Activated T-helper 1 cell treated with anti-CD3 and anti-CD28 coated beads, Interleukin-12 subunit alpha, Interleukin-12 subunit beta, Interleukin-2, Interleukin-4 antibody, amounts not matched to agents 30 ng/mL and 10 ng/mL and 1 ng/mL, durations not matched to agents 14 hours and 24 hours and 36 hours (primary cell): ENCODE results near the gene SUCLG2. TPM values are rescaled to one million over a fixed set of nuclear protein-coding genes. Genes with fewer than 3 reads are reported as not detected.

ENCODE experiments used
- DNase-seq: peaks from one replicate; pipeline ENCODE4 v3.0.0; 2021; ENCODE audit warnings: low spot score
- H3K27ac Mint-ChIP-seq: one replicate; pipeline ENCODE4 v1.8.0; 2021; ENCODE audit warnings: mild to moderate bottlenecking, mixed read lengths
- H3K27me3 Mint-ChIP-seq: one replicate; pipeline ENCODE4 v1.8.0; 2022; ENCODE audit warnings: mild to moderate bottlenecking, moderate library complexity, mixed read lengths; ENCODE audit not compliant: insufficient read depth
- H3K36me3 Mint-ChIP-seq: one replicate; pipeline ENCODE4 v1.8.0; 2021; ENCODE audit warnings: low read depth, mixed read lengths
- H3K4me1 Mint-ChIP-seq: one replicate; pipeline ENCODE4 v1.8.0; 2021; ENCODE audit warnings: low read depth, mixed read lengths
- H3K4me3 Mint-ChIP-seq: one replicate; pipeline ENCODE4 v1.8.0; 2021; ENCODE audit warnings: mild to moderate bottlenecking, moderate library complexity, mixed read lengths
- H3K9me3 Mint-ChIP-seq: one replicate; pipeline ENCODE4 v1.8.0; 2021; ENCODE audit warnings: mixed read lengths
- intact Hi-C: fragments of 100-400 bp; cut with micrococcal nuclease; formaldehyde crosslinking; loops from one replicate; pipeline ENCODE4 v1.15.1; 2024
- total RNA-seq: library from RNA; stranded (reverse); gene quantifications from 2 replicates; pipeline ENCODE4 v1.2.3, GENCODE V29; 2022

SUCLG2 gene
- total RNA-seq, 1 donor from 2014 or later, result 30.3 TPM

GRCh38 chr3:67437090-67437489, 217.3 kb downstream of the SUCLG2 start:
- peaks cover 8% of the 10 kb centered on the region for H3K36me3 Mint-ChIP-seq
- DNase-seq, result no peak
- intact Hi-C loops, result no loop called here
- H3K9me3 Mint-ChIP-seq, result peaks cover 11% of the 10 kb centered on the region
- no peak overlapping the region for H3K4me3 Mint-ChIP-seq
- no peaks in the 10 kb centered on the region for H3K4me1 Mint-ChIP-seq
- no peaks in the 10 kb centered on the region for H3K27me3 Mint-ChIP-seq
- no peak overlapping the region for H3K27ac Mint-ChIP-seq

- H3K27ac Mint-ChIP-seq, result no peak overlapping the region
- H3K36me3 Mint-ChIP-seq, result peaks cover 3% of the 10 kb centered on the region
- no peak overlapping the region for H3K4me3 Mint-ChIP-seq
- no peaks in the 10 kb centered on the region for H3K4me1 Mint-ChIP-seq
- H3K9me3 Mint-ChIP-seq, result peaks cover 17% of the 10 kb centered on the region
- DNase-seq, result no peak
- intact Hi-C loops, result no loop called here
- no peaks in the 10 kb centered on the region for H3K27me3 Mint-ChIP-seq
Observed at GRCh38 chr3:67433109-67433508, 221.3 kb downstream of the SUCLG2 start.

DNA sequence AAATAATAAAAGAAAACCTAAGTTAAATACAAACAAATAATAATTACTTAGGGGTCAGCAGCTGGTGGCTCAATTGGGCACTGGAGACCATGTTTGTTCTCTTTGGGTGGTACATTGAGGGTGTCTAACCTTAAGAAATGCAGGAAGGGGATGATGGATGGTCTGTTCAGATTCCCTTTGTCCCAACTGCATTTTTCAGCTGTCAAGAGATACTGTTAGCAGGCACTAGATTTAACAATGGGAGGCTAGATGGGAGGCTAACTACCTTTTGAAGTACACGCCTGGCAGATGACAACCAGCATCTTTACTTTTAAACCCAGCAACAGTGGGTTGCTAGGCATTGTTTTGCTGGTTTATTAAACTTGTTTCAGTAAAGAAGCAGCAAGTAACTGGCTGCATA, 222.5 kb downstream of the SUCLG2 start:
- no peak for DNase-seq
- no peaks in the 10 kb centered on the region for H3K27me3 Mint-ChIP-seq
- intact Hi-C loops, result no loop called here
- H3K27ac Mint-ChIP-seq, result no peak overlapping the region
- H3K4me1 Mint-ChIP-seq, result no peaks in the 10 kb centered on the region
- peaks cover 17% of the 10 kb centered on the region for H3K9me3 Mint-ChIP-seq
- peaks cover 3% of the 10 kb centered on the region for H3K36me3 Mint-ChIP-seq
- no peak overlapping the region for H3K4me3 Mint-ChIP-seq

DNA sequence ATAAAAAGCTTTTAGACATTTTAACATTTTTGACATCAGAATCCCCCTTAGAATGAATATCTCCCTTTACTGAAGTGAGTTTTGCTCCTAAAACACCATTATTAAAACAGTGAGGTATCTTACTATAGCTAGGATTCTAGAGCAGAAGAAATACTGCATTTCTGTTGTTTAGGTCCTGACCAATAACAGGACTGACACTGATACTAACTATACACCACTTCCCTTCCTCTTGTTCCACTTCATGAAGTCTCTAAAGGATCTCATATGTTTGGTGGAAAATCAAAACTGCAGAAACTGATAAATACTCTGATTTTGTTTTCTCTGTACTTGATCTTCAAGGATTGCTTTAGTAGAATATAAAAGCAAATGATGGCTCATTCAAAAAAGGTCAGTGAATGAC, 230.7 kb downstream of the SUCLG2 start:
- Mint-ChIP-seq H3K36me3 (peaks cover 20% of the 10 kb centered on the region), H3K27ac (no peak overlapping the region), H3K27me3 (no peaks in the 10 kb centered on the region), H3K9me3 (peaks cover 7% of the 10 kb centered on the region), H3K4me3 (no peak overlapping the region), H3K4me1 (no peaks in the 10 kb centered on the region)
- intact Hi-C loops, result no loop called here
- DNase-seq, result no peak

GRCh38 chr3:67421912-67422311, 232.5 kb downstream of the SUCLG2 start:
- Mint-ChIP-seq H3K9me3 (peaks cover 7% of the 10 kb centered on the region), H3K36me3 (peaks cover 23% of the 10 kb centered on the region), H3K27ac (no peak overlapping the region), H3K4me1 (no peaks in the 10 kb centered on the region), H3K4me3 (no peak overlapping the region), H3K27me3 (no peaks in the 10 kb centered on the region)
- DNase-seq, result no peak
- intact Hi-C loops, result no loop called here

- peaks cover 24% of the 10 kb centered on the region for H3K36me3 Mint-ChIP-seq
- H3K9me3 Mint-ChIP-seq, result peaks cover 7% of the 10 kb centered on the region
- H3K27ac Mint-ChIP-seq, result no peak overlapping the region
- intact Hi-C loops, result no loop called here
- no peak for DNase-seq
- no peak overlapping the region for H3K4me3 Mint-ChIP-seq
- H3K27me3 Mint-ChIP-seq, result no peaks in the 10 kb centered on the region
- H3K4me1 Mint-ChIP-seq, result no peaks in the 10 kb centered on the region
Observed at GRCh38 chr3:67419779-67420178, 234.6 kb downstream of the SUCLG2 start.

DNA sequence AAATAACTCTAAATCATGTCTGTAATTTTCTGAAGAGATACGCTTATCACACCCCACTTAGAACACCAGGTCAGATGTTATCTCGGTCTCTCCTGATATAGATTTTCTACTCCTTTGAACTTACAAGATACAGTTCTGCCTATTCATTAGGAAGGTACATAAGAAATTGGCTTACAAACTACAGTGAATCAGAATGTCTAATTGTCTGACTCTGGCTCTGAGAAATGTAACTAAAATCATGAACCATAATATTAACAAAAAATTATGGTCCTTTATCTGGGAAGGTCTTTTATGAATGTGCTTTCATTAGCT, 235.2 kb downstream of the SUCLG2 start:
- intact Hi-C loops, result no loop called here
- no peaks in the 10 kb centered on the region for H3K27me3 Mint-ChIP-seq
- peaks cover 7% of the 10 kb centered on the region for H3K9me3 Mint-ChIP-seq
- H3K4me1 Mint-ChIP-seq, result no peaks in the 10 kb centered on the region
- peaks cover 24% of the 10 kb centered on the region for H3K36me3 Mint-ChIP-seq
- H3K4me3 Mint-ChIP-seq, result no peak overlapping the region
- no peak for DNase-seq
- H3K27ac Mint-ChIP-seq, result no peak overlapping the region

GRCh38 chr3:67418426-67419217, 235.8 kb downstream of the SUCLG2 start:
- H3K9me3 Mint-ChIP-seq, result peaks cover 7% of the 10 kb centered on the region
- no peaks in the 10 kb centered on the region for H3K4me1 Mint-ChIP-seq
- intact Hi-C loops, result no loop called here
- H3K4me3 Mint-ChIP-seq, result no peak overlapping the region
- peaks cover 28% of the 10 kb centered on the region for H3K36me3 Mint-ChIP-seq
- no peak for DNase-seq
- H3K27me3 Mint-ChIP-seq, result no peaks in the 10 kb centered on the region
- no peak overlapping the region for H3K27ac Mint-ChIP-seq

GRCh38 chr3:67416703-67417102, 237.7 kb downstream of the SUCLG2 start:
- DNase-seq, result no peak
- no peaks in the 10 kb centered on the region for H3K27me3 Mint-ChIP-seq
- peaks cover 33% of the 10 kb centered on the region for H3K36me3 Mint-ChIP-seq
- no peak overlapping the region for H3K27ac Mint-ChIP-seq
- no peak overlapping the region for H3K4me3 Mint-ChIP-seq
- intact Hi-C loops, result no loop called here
- no peaks in the 10 kb centered on the region for H3K4me1 Mint-ChIP-seq
- peaks cover 7% of the 10 kb centered on the region for H3K9me3 Mint-ChIP-seq

GRCh38 chr3:67415511-67415910, 238.9 kb downstream of the SUCLG2 start:
- Mint-ChIP-seq H3K27me3 (no peaks in the 10 kb centered on the region), H3K9me3 (peaks cover 7% of the 10 kb centered on the region), H3K4me1 (no peaks in the 10 kb centered on the region), H3K27ac (no peak overlapping the region), H3K4me3 (no peak overlapping the region), H3K36me3 (peaks cover 24% of the 10 kb centered on the region)
- no peak for DNase-seq
- intact Hi-C loops, result no loop called here

DNA sequence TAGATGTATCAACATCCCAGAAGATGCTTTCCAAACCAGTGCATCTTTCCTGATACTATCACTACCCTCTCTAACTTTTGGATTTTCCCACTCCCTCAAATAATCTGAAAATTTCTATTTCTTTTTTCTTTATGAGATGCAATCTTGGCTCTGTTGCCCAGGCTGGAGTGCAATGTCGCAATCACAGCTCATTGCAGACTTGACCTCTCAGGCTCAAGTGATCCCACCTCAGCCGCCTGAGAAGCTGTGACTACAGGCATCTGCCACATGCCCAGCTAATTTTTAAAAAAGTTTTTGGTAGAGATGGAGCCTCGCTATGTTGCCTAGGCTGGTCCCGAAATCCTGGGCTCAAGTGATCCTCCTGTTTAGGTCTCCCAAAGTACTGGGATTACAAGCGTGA, 239.7 kb downstream of the SUCLG2 start:
- H3K36me3 Mint-ChIP-seq, result peaks cover 19% of the 10 kb centered on the region
- no peak overlapping the region for H3K27ac Mint-ChIP-seq
- no peaks in the 10 kb centered on the region for H3K27me3 Mint-ChIP-seq
- intact Hi-C loops, result no loop called here
- peaks cover 7% of the 10 kb centered on the region for H3K9me3 Mint-ChIP-seq
- DNase-seq, result no peak
- no peak overlapping the region for H3K4me3 Mint-ChIP-seq
- H3K4me1 Mint-ChIP-seq, result no peaks in the 10 kb centered on the region

DNA sequence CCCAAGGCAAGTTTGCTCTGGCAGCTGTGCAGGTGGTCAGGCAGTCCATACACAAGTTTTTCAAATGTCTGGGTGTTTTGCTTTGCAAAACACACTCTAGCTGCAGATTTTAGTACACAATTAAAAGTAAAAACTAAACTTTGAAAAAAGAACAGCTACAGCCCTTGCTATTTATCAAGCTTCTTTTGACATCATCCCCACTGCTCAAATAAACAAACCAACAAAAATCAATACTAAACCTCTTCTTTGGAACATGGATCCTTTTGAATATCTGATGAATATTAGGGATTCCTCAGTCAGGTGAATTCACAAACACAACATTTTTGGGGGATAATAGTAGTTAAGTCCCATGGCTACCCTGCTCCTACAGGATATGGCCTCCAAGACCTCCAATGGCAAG, 249.2 kb downstream of the SUCLG2 start:
- H3K36me3 Mint-ChIP-seq, result peaks cover 30% of the 10 kb centered on the region
- H3K4me1 Mint-ChIP-seq, result peaks cover 5% of the 10 kb centered on the region
- no peak overlapping the region for H3K4me3 Mint-ChIP-seq
- no peaks in the 10 kb centered on the region for H3K27me3 Mint-ChIP-seq
- no peak overlapping the region for H3K27ac Mint-ChIP-seq
- intact Hi-C loops, result no loop called here
- no peak for DNase-seq
- no peaks in the 10 kb centered on the region for H3K9me3 Mint-ChIP-seq

DNA sequence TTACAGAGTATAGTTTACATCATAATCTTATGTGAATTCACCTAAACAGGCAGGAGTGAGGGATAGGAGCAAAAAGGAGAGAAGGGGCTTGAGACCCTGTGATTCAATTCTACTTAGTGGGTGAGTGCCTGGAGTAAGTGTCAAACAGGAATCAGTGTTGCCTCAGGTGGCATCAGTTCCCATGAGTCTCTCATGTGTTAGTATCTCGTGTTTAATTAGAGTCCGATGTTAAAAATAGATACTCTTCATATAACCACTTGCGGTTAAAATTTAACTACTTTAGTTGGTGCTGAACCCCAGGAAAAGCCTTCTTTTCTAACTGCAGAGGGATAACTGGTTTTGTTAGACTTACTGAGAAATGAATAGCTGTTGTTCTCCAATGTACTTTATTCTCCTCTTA, 251.5 kb downstream of the SUCLG2 start:
- peaks cover 36% of the 10 kb centered on the region for H3K36me3 Mint-ChIP-seq
- H3K4me1 Mint-ChIP-seq, result peaks cover 5% of the 10 kb centered on the region
- H3K4me3 Mint-ChIP-seq, result no peak overlapping the region
- no peak overlapping the region for H3K27ac Mint-ChIP-seq
- no peak for DNase-seq
- intact Hi-C loops, result no loop called here
- no peaks in the 10 kb centered on the region for H3K27me3 Mint-ChIP-seq
- no peaks in the 10 kb centered on the region for H3K9me3 Mint-ChIP-seq

- no peaks in the 10 kb centered on the region for H3K9me3 Mint-ChIP-seq
- H3K36me3 Mint-ChIP-seq, result peaks cover 34% of the 10 kb centered on the region
- DNase-seq, result no peak
- H3K27me3 Mint-ChIP-seq, result no peaks in the 10 kb centered on the region
- H3K27ac Mint-ChIP-seq, result no peak overlapping the region
- H3K4me1 Mint-ChIP-seq, result peaks cover 5% of the 10 kb centered on the region
- intact Hi-C loops, result no loop called here
- H3K4me3 Mint-ChIP-seq, result no peak overlapping the region
Observed at GRCh38 chr3:67401921-67402320, 252.5 kb downstream of the SUCLG2 start.
